NB4 (cell line): ENCODE measurements around the gene PPIA.
"Not testable (repeated sequence)": the region's sequence is repeated elsewhere in the genome, so short reads cannot be mapped to it uniquely, and the experiment has no call there.

Experiments used
- POLR2A ChIP-seq: IDR thresholded peaks from 2 replicates; pipeline ENCODE4 v1.6.1; 2011; ENCODE audit warnings: mild to moderate bottlenecking; ENCODE audit not compliant: insufficient read length; ENCODE audit errors: extremely low read depth
- TF ChIP-seq, protein P1 (sequence below): IDR thresholded peaks from one replicate; pipeline ENCODE4 v1.5.1; 2012; ENCODE audit warnings: low read depth, low read length

DNA sequence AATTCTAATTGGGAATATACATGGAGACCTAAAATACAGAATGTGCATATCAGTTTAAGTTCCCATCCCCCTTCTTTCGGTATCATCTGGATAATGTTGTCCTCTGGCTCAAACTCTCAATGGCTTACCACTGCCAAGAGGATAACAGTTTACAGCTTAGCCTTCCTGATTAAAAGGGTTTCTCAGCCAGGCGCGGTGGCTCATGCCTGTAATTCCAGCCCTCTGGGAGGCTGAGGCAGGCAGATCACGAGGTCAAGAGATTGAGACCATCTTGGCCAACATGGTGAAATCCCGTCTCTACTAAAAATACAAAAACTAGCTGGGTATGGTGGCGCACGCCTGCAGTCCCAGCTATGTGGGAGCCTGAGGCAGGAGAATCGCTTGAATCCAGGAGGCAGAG lies 46.2 kb downstream of the PPIA start:
- TF ChIP-seq, protein P1, sequence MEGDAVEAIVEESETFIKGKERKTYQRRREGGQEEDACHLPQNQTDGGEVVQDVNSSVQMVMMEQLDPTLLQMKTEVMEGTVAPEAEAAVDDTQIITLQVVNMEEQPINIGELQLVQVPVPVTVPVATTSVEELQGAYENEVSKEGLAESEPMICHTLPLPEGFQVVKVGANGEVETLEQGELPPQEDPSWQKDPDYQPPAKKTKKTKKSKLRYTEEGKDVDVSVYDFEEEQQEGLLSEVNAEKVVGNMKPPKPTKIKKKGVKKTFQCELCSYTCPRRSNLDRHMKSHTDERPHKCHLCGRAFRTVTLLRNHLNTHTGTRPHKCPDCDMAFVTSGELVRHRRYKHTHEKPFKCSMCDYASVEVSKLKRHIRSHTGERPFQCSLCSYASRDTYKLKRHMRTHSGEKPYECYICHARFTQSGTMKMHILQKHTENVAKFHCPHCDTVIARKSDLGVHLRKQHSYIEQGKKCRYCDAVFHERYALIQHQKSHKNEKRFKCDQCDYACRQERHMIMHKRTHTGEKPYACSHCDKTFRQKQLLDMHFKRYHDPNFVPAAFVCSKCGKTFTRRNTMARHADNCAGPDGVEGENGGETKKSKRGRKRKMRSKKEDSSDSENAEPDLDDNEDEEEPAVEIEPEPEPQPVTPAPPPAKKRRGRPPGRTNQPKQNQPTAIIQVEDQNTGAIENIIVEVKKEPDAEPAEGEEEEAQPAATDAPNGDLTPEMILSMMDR, result not testable (repeated sequence)
- TF ChIP-seq POLR2A, result not testable (repeated sequence)
